Neural cell (in vitro differentiated cells): Measurements from ENCODE around the gene IL10RA.

ENCODE experiments used
- CTCF ChIP-seq: fragments of 450-650 bp; IDR thresholded peaks from 2 replicates; pipeline ENCODE4 v1.5.1; 2014; ENCODE audit warnings: antibody characterized with exemption, mild to moderate bottlenecking, moderate library complexity; ENCODE audit not compliant: poor library complexity, severe bottlenecking
- EP300 ChIP-seq: fragments of 450-650 bp; conservative IDR thresholded peaks from 2 replicates; pipeline ENCODE4 v1.6.1; 2014; ENCODE audit warnings: antibody characterized with exemption, mild to moderate bottlenecking, moderate library complexity; ENCODE audit not compliant: poor library complexity, severe bottlenecking
- EZH2 ChIP-seq: fragments of 200-600, 300-800 bp; shearing (Covaris generic), sonication (generic); IDR thresholded peaks from 2 replicates; pipeline ENCODE4 v1.6.1; 2014; ENCODE audit warnings: antibody characterized with exemption, low read length, borderline replicate concordance, mild to moderate bottlenecking; ENCODE audit not compliant: insufficient read depth, poor library complexity, severe bottlenecking
- REST ChIP-seq: IDR thresholded peaks from 2 replicates; pipeline ENCODE4 v1.6.1; 2012; ENCODE audit warnings: borderline replicate concordance

- no peak for TF ChIP-seq EP300
- TF ChIP-seq EZH2, result no peak
- TF ChIP-seq CTCF, result no peak
- TF ChIP-seq REST, result no peak
Observed at GRCh38 chr11:117986981-117987574, 884 bp downstream of the IL10RA start.
